ENCODE data around the gene TOB1. TPM values are rescaled to one million over a fixed set of nuclear protein-coding genes. Genes with fewer than 3 reads are reported as not detected.

Gene TOB1
- total RNA-seq, 2 experiments from 2014 or later = 419 to 449 TPM

- intact Hi-C loops (cut with DNase I, micrococcal nuclease) = loop anchor here (2.0 to 5.0 kb wide), 2 partner anchors 269 to 300 kb away; partner anchors contain the start of genes NME1 (in 1 of the 2) and SPAG9 (in 1 of the 2)
- Mint-ChIP-seq H3K4me3 (peak overlapping the region; percentile 81), H3K4me1 (ENCODE audit: low read depth) (peaks cover 29% of the 10 kb centered on the region), H3K9me3 (no peaks in the 10 kb centered on the region), H3K27me3 (no peaks in the 10 kb centered on the region), H3K27ac (peak overlapping the region; percentile 81), H3K36me3 (ENCODE audit: low read depth) (no peaks in the 10 kb centered on the region)
- ATAC-seq (ENCODE audit: poor library complexity) = no peak
- ChIA-PET POLR2A (interaction anchor here (0.6 to 3.5 kb wide), 11 partner anchors 11 to 207 kb away, joined by 3 to 143 read pairs (median 6); partner anchors contain the start of gene TOB1), CTCF (interaction anchor here (0.6 to 4.6 kb wide), 19 partner anchors 11 to 311 kb away, joined by 3 to 63 read pairs (median 6); partner anchors contain the start of genes NME1 and TOB1)
- TF ChIP-seq CTCF (IDR thresholded peaks at IDR 0.05) = no peak
- no peak overlapping the region for H3K27ac ChIP-seq (ENCODE audit: low read depth in 1 of 2, low read length in 2 of 2)
- peaks cover 12% of the 10 kb centered on the region for H3K4me1 ChIP-seq (ENCODE audit: insufficient read depth, low read length)
- H3K27me3 ChIP-seq (ENCODE audit: control insufficient read depth in 1 of 2, insufficient read depth in 2 of 2, low read length in 2 of 2) = no peaks in the 10 kb centered on the region
- no peak overlapping the region for H3K4me3 ChIP-seq (ENCODE audit: low read length)
- H3K36me3 ChIP-seq (ENCODE audit: insufficient read depth, low read length) = no peaks in the 10 kb centered on the region
- no peak for DNase-seq
- H3K9me3 ChIP-seq (ENCODE audit: control insufficient read depth in 1 of 2, insufficient read depth in 1 of 2, low read length in 2 of 2) = no peaks in the 10 kb centered on the region
Measured at GRCh38 chr17:50853015-50853615, 13.0 kb downstream of the TOB1 start.

- H3K27ac ChIP-seq (ENCODE audit: low read depth in 1 of 2, low read length in 2 of 2) = no peak overlapping the region
- H3K36me3 ChIP-seq (ENCODE audit: insufficient read depth, low read length) = no peaks in the 10 kb centered on the region
- POLR2A ChIA-PET = no interaction called here
- H3K9me3 ChIP-seq (ENCODE audit: control insufficient read depth in 1 of 2, insufficient read depth in 1 of 2, low read length in 2 of 2) = no peaks in the 10 kb centered on the region
- intact Hi-C loops (cut with DNase I, micrococcal nuclease) = loop anchor here in 1 of 2 experiments (5.0 kb wide), 1 partner anchor 272 kb away; the partner anchor contains the start of gene SPAG9
- H3K4me1 ChIP-seq (ENCODE audit: insufficient read depth, low read length) = peaks cover 12% of the 10 kb centered on the region
- H3K4me3 ChIP-seq (ENCODE audit: low read length) = no peak overlapping the region
- ATAC-seq (ENCODE audit: poor library complexity) = no peak
- TF ChIP-seq CTCF (IDR thresholded peaks at IDR 0.05) = no peak
- no peak overlapping the region for H3K27ac Mint-ChIP-seq
- CTCF ChIA-PET = interaction anchor here (4.6 kb wide), 1 partner anchor 104 kb away, joined by 63 read pairs; no protein-coding TSS in a partner anchor
- H3K4me3 Mint-ChIP-seq = no peak overlapping the region
- H3K9me3 Mint-ChIP-seq = no peaks in the 10 kb centered on the region
- peaks cover 29% of the 10 kb centered on the region for H3K4me1 Mint-ChIP-seq (ENCODE audit: low read depth)
- no peaks in the 10 kb centered on the region for H3K36me3 Mint-ChIP-seq (ENCODE audit: low read depth)
- DNase-seq = no peak
- no peaks in the 10 kb centered on the region for H3K27me3 Mint-ChIP-seq
- no peaks in the 10 kb centered on the region for H3K27me3 ChIP-seq (ENCODE audit: control insufficient read depth in 1 of 2, insufficient read depth in 2 of 2, low read length in 2 of 2)
Measured at GRCh38 chr17:50850640-50851039, 15.5 kb downstream of the TOB1 start.

GRCh38 chr17:50848711-50849110 is 17.4 kb downstream of the TOB1 start:
- H3K27me3 Mint-ChIP-seq = no peaks in the 10 kb centered on the region
- intact Hi-C loops (cut with DNase I, micrococcal nuclease) = no loop called here
- H3K4me1 Mint-ChIP-seq (ENCODE audit: low read depth) = peaks cover 23% of the 10 kb centered on the region
- no peaks in the 10 kb centered on the region for H3K9me3 ChIP-seq (ENCODE audit: control insufficient read depth in 1 of 2, insufficient read depth in 1 of 2, low read length in 2 of 2)
- H3K4me3 ChIP-seq (ENCODE audit: low read length) = no peak overlapping the region
- H3K4me3 Mint-ChIP-seq = no peak overlapping the region
- H3K4me1 ChIP-seq (ENCODE audit: insufficient read depth, low read length) = peaks cover 12% of the 10 kb centered on the region
- DNase-seq (no peak), ATAC-seq (ENCODE audit: poor library complexity) (no peak)
- no peak overlapping the region for H3K27ac Mint-ChIP-seq
- ChIA-PET CTCF (interaction anchor here (1.5 kb wide), 1 partner anchor 108 kb away, joined by 3 read pairs; no protein-coding TSS in a partner anchor), POLR2A (interaction anchor here (2.2 kb wide), 1 partner anchor 17 kb away, joined by 9 read pairs; the partner anchor contains the start of gene TOB1)
- no peaks in the 10 kb centered on the region for H3K9me3 Mint-ChIP-seq
- H3K36me3 Mint-ChIP-seq (ENCODE audit: low read depth) = no peaks in the 10 kb centered on the region
- no peak overlapping the region for H3K27ac ChIP-seq (ENCODE audit: low read depth in 1 of 2, low read length in 2 of 2)
- no peaks in the 10 kb centered on the region for H3K36me3 ChIP-seq (ENCODE audit: insufficient read depth, low read length)
- H3K27me3 ChIP-seq (ENCODE audit: control insufficient read depth in 1 of 2, insufficient read depth in 2 of 2, low read length in 2 of 2) = no peaks in the 10 kb centered on the region
- no peak for TF ChIP-seq CTCF (IDR thresholded peaks at IDR 0.05)
